Stimulated activated CD4-positive, alpha-beta T cell treated with anti-CD3 and anti-CD28 coated beads, Interleukin-2, amount 100 ng/mL, for 48 hours (primary cell): ENCODE results near the gene PA2G4.
"Not testable (repeated sequence)": the region's sequence is repeated elsewhere in the genome, so short reads cannot be mapped to it uniquely, and the experiment has no call there.

Experiments used
- DNase-seq, 2 donors: peaks; one replicate each; pipeline ENCODE4 v3.0.0-alpha.2; 2020

The PA2G4 gene

DNA sequence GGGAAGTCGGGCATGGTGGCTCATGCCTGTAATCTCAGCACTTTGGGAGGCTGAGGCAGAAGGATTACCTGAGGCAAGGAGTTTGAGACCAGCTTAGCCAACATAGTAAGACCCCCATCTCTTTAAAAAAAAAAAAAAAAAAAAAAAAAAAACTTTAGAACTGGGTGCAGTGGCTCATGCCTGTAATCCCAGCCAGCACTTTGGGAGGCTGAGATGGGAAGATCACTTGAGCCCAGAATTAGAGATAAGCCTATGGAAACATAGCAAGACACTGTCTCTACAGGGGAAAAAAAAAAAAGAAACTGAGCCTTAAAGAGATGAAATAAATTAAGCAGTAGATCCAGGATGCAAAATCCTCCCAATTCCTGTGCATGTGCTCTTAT lies 1.7 kb upstream of the PA2G4 start:
- DNase-seq, result no peak

DNA sequence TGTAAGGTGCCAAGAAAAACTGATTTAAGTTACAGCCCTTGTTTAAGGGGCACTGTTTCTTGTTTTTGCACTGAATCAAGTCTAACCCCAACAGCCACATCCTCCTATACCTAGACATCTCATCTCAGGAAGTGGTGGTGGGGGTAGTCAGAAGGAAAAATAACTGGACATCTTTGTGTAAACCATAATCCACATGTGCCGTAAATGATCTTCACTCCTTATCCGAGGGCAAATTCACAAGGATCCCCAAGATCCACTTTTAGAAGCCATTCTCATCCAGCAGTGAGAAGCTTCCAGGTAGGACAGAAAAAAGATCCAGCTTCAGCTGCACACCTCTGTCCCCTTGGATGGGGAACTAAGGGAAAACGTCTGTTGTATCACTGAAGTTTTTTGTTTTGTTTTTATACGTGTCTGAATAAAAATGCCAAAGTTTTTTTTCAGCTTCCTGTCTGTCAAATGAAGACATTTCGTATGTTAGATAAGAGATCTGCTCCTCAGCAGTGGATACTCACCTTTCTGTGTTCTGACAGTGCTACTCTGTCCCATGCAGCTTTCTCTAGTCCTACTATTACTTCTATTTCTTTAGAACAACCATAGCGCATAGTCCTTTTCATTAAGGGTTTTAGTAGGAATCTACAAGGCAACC lies 1.2 kb upstream of the PA2G4 start:
- no peak for DNase-seq

- no peak for DNase-seq
Measured at GRCh38 chr12:56103823-56104108, 593 bp upstream of the PA2G4 start.

- peak in 1 of 2 donors; percentile 23 for DNase-seq
Measured at GRCh38 chr12:56104815-56105608, 653 bp downstream of the PA2G4 start.

GRCh38 chr12:56105609-56105902 lies 1.2 kb downstream of the PA2G4 start:
- no peak for DNase-seq

DNA sequence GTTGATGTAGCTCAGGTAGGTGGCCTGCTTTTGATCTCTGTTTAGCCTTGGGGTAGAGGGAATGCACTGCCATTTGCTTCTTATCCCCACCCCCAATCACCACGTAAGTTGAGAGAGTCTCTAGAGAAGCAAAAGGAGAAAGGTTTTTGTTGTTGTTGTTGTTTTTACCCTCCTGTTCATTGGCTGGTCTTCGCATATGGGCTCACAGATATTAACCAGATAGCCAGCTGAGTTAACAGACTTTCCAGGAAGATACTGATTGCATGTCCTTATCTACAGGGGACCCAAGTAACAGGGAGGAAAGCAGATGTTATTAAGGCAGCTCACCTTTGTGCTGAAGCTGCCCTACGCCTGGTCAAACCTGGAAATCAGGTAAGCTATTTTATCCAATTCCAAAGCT lies 2.9 kb downstream of the PA2G4 start:
- DNase-seq, result no peak

GRCh38 chr12:56110571-56110970 lies 6.2 kb downstream of the PA2G4 start:
- DNase-seq, result no peak

DNA sequence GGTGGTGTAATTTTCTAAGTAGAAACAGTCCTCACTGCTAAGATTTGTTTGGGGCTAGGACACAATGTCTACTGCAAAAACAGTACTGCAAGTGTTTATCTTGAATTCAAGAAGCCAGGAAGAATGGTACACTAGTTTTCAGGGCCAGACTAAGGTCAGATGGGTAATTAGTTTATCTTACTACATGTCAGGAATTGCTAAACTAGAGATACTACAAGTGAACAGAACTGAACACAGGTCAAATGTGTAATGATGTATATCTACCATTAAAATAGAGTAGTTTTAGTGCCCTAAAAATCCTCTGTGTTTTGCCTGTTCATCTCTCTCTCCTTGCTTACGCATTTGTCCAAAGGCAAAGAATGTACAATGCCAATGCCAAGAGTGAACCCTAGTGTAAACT lies 9.7 kb downstream of the PA2G4 start:
- DNase-seq, result no peak

DNA sequence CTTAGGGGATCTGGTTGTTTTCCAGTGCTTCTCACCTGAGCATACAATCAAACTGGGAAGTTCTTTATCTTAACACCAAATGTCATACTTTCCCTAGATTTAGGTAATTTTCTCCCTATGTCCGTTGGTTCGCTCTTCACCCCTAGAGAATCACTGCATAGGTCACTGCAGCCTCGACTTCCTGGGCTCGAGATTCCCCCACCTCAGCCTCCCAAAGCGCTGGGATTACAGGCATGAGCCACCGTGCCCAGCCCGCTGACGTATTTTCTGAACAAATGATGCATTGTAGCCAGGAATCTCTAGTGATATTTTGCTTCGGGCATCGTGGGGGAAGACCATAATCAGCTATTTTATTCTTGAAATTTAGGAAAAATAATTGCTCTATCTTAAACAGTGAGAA lies 11.0 kb downstream of the PA2G4 start:
- DNase-seq, result no peak

GRCh38 chr12:56116267-56117081 lies 12.1 kb downstream of the PA2G4 start, which contains the start of gene RPL41:
RPL41 (plus strand) TSS chr12:56116633.
- peak; percentile 93 to 94 for DNase-seq

DNA sequence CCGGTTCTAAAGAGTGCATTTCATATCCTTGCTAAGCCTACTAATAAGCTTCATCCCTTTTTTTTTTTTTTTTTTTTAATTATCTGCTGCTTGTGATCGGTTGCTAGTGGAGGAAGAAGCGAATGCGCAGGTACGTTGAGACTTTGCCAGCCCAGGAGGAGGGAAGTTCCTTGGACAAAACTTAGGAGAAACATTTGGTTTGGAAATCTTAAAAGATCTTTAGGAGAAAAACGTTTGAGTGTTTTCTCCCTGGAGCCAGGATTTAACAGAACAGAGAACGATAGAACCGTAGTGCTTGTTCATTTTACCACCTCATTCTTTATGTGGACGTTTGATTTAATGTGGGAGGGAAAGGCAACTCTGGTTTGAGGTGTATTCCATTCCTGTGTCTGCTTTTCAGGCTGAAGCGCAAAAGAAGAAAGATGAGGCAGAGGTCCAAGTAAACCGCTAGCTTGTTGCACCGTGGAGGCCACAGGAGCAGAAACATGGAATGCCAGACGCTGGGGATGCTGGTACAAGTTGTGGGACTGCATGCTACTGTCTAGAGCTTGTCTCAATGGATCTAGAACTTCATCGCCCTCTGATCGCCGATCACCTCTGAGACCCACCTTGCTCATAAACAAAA lies 12.8 kb downstream of the PA2G4 start:
- not testable (repeated sequence) for DNase-seq

GRCh38 chr12:56117778-56118687 lies 13.7 kb downstream of the PA2G4 start, which contains the start of gene ZC3H10:
ZC3H10 (plus strand) TSS chr12:56118266; CDS start chr12:56120563, 2,297 bp downstream.
- peak; percentile 96 to 97 for DNase-seq

DNA sequence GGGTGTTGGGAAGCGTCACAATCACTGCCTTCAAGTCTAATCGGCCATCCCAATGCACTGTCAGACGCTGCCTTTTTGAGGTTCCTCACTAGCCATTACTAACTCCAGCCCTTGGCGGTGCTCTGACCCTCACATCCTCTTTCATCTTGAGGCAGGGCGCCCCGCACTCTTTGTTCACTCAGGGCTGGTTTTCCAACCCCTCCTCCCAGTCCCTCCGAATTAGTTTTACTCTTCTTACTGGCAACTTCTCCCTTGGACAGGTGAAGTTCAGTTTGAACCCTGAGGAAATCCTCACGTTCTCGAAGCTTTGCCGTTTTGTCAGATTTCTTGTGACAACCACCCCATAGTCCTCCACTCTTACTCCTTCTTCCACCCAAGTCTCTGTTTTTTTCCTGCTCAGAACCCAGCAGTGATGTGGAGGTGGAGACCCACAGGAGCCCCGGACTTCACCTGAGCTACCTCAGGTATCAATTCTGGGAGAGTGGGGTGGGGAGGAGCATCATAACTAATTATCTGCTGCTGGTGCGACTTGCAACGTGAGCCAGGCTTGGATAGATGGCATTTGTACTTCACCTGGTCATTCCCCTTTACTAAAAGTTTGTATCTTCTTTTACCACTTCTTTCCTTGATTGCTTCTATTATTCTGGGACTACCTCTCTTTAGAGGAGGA lies 14.5 kb downstream of the PA2G4 start:
- peak in 1 of 2 donors; percentile 19 for DNase-seq

GRCh38 chr12:56119361-56119796 lies 15.0 kb downstream of the PA2G4 start:
- peak; percentile 40 to 48 for DNase-seq

DNA sequence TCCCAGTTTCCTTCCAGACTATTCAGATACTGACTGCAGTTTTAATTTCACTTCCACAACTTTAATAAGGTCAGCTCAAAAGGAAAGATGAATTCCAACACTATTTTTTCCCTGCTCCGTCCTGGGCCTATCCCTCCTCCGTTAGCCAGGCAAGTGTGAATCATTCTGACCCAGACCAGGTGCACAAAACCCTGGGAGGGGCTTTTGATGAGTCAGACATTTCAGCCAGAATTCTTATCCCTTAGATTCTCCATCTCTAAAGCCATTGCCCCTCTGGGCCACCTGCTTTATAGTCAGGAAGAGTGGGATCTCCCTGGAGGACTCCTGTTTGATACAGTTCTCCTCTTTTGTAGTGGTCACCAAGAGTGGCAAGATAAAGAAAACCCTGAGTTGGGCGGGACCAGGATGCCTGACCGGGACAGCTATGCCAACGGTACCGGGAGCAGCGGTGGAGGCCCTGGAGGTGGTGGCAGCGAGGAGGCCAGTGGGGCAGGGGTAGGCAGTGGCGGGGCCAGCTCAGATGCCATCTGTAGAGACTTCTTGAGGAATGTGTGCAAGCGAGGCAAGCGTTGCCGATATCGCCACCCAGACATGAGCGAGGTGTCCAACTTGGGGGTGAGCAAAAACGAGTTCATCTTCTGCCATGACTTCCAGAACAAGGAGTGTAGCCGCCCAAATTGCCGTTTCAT lies 15.9 kb downstream of the PA2G4 start:
- DNase-seq, result no peak

- DNase-seq, result no peak
Measured at GRCh38 chr12:56121204-56121870, 17.0 kb downstream of the PA2G4 start.

- no peak for DNase-seq
Measured at GRCh38 chr12:56122637-56123036, 18.3 kb downstream of the PA2G4 start.

DNA sequence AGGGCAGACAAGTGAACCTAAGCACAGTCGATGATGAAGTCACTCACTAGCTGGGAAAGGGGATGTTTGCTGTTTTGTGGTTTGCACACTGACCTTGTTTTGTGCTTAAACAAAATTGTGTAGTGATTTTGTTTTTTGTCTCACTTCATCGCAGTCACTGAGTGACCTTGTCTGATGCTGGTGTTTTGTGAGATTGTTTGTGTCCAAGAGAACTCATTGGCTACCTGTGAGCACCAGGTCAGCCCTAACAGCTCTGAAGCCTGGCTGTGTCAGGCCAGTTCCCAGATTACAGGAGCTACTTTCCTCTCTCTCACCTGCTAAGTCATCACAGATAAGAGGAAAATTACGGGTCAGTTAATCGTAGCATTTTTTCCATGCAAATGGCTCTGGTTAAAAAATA lies 19.8 kb downstream of the PA2G4 start:
- no peak for DNase-seq

GRCh38 chr12:56126732-56127239 lies 22.4 kb downstream of the PA2G4 start:
- DNase-seq, result no peak

- DNase-seq, result no peak
Measured at GRCh38 chr12:56127485-56127887, 23.1 kb downstream of the PA2G4 start.
